Measurements from ENCODE around the gene FANCC.
A peak's percentile ranks its signal among the peaks of the same experiment; 100 is the strongest.

The FANCC gene

DNA sequence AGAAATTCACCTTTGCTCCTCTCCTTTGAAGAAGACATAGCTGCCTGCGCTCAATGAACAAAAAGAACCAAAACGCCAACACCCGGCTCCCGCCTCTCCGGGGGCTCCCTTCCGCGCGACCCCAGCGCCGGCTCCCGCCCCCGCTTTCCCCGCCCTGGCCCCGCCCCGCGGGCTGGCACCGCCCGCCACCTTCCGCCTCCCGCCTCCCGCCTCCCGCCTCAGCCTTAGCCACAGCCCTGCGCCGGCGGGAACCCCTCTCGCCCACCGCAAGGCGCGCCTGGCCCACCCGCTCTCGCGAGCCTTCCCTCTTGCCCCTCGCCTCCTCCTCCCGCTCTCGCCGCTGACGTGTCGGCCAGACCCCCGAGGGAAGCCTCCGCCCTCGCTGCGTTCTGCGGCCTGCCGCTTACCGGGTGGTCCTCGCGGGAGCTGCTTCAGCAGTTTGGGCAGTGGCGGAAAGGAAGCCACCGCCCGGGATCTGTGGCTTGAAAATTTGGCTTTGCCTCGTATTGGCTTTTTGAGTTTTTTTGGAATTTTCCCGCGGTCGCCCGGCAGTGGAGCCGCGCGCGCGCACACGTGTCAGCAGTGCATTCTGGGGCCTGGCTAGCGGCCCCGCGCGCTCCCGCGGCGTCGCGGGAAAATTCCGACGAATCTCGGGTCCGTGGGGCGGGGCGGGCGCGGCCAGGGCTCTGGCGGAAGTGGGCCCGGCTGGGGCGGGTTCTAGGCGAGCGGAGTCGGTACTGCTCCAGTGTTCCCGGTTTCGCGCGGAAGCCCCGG, at the start of gene FANCC:
Gene FANCC (minus strand): TSS at position 591 of the 774 bp plus-strand sequence. CDS start 68,418 bp downstream, outside the sequence.
- no CpG with 5 or more reads among the region's 89 CpGs for WGBS (ENCODE audit: insufficient coverage, insufficient read length)

DNA sequence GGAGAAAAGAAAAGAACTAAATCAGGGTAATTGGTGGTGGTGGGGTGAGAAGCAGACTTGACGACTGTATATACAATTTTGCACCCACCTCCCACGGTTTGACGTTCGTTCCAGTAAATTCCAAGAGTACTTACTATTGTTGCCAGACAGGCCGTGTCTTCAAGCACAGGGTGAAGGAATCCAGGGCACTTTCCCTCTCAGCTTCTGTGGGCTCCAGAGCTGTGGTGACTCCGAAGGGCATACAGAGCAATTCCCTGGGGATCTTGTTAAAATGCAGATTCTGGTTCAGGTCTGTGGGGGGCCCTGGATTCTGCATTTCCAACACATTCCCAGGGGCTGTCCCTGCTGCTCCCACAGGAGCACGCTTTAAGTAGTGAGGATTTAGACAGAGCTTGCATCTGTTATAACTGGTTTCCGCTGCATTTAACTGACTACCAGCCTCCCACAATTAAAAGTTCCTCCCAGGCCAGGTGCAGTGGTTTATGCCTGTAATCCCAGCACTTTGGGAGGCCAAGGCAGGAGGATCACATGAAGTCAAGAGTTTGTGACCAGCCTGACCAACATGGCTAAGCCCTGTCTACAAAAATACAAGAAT, 49.3 kb upstream of the FANCC start:
- no peak overlapping the region for H3K4me3 ChIP-seq (ENCODE audit: low read length)
- no peak for DNase-seq (ENCODE audit: low read depth, low spot score)

More for the DNA sequence above, at the start of gene FANCC:
- Histone ChIP-seq H3K4me1 (ENCODE audit: control insufficient read depth, insufficient read depth, low read length) (no peaks in the 10 kb centered on the region), H3K27me3 (ENCODE audit: control insufficient read depth, insufficient read depth, low read length) (no peaks in the 10 kb centered on the region), H3K4me3 (ENCODE audit: low read length) (peak within 1 kb of the TSS; percentile 96), H3K9me3 (ENCODE audit: control insufficient read depth, insufficient read depth, low read length) (no peaks in the 10 kb centered on the region), H3K36me3 (ENCODE audit: control insufficient read depth, insufficient read depth, low read length) (no peaks in the 10 kb centered on the region), H3K27ac (ENCODE audit: low read length) (no peak within 1 kb of the TSS)
- DNase-seq (ENCODE audit: low read depth, low spot score): peak; percentile 61

GRCh38 chr9:95365766-95366165, 48.3 kb upstream of the FANCC start:
- Histone ChIP-seq H3K27ac (ENCODE audit: low read length) (no peak overlapping the region), H3K27me3 (ENCODE audit: control insufficient read depth, insufficient read depth, low read length) (no peaks in the 10 kb centered on the region)
- WGBS (ENCODE audit: insufficient coverage, insufficient read length): no CpG with 5 or more reads among the region's 4 CpGs

More for the DNA sequence above, 49.3 kb upstream of the FANCC start:
- Histone ChIP-seq H3K27me3 (ENCODE audit: control insufficient read depth, insufficient read depth, low read length) (no peaks in the 10 kb centered on the region), H3K36me3 (ENCODE audit: control insufficient read depth, insufficient read depth, low read length) (no peaks in the 10 kb centered on the region), H3K27ac (ENCODE audit: low read length) (no peak overlapping the region), H3K9me3 (ENCODE audit: control insufficient read depth, insufficient read depth, low read length) (no peaks in the 10 kb centered on the region), H3K4me1 (ENCODE audit: control insufficient read depth, insufficient read depth, low read length) (peaks cover 3% of the 10 kb centered on the region)
- WGBS (ENCODE audit: insufficient coverage, insufficient read length): no CpG with 5 or more reads among the region's 8 CpGs

DNA sequence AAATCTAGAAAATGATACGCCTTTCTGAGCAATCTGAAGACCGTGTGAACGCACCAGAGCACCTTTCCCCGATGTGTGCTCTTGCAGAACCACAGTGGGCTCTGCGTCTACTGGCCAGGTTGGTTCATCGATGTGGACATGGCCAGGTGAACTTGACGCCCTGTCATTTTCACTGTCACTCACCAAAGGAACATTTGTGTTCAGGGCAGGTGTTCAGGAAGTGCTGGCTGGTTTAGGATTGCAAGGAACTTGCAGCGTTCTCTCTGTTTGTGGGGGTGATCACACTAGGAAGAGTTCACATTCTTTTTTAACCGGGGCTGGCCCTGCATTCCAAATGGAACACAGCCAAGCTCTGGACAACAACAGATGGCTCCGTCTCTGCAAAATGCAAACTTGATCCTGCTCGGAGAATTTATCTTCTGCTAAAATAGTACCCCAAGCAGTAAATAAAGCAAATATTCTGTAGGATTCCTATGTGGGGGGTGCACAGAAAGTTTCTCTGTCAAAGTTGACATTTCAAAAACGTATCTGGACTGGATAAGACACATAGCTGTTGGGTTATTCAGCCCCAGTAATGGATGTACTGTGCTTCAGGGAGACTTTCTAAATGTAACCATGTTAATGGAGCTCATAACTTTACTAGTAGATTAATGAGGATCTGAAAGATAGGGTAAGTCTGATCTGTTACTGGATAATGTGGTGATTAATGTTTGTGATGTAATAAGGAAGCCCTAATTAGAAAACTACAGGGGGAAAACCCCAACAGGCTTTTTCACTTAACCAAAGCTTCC, 45.7 kb upstream of the FANCC start:
- no peak overlapping the region for H3K27ac ChIP-seq (ENCODE audit: low read length)
- H3K4me1 ChIP-seq (ENCODE audit: control insufficient read depth, insufficient read depth, low read length): peaks cover 3% of the 10 kb centered on the region
- no peaks in the 10 kb centered on the region for H3K9me3 ChIP-seq (ENCODE audit: control insufficient read depth, insufficient read depth, low read length)
- no peaks in the 10 kb centered on the region for H3K27me3 ChIP-seq (ENCODE audit: control insufficient read depth, insufficient read depth, low read length)
- H3K4me3 ChIP-seq (ENCODE audit: low read length): no peak overlapping the region
- no CpG with 5 or more reads among the region's 12 CpGs for WGBS (ENCODE audit: insufficient coverage, insufficient read length)
- DNase-seq (ENCODE audit: low read depth, low spot score): no peak
- no peaks in the 10 kb centered on the region for H3K36me3 ChIP-seq (ENCODE audit: control insufficient read depth, insufficient read depth, low read length)

More at GRCh38 chr9:95365766-95366165, 48.3 kb upstream of the FANCC start:
- H3K9me3 ChIP-seq (ENCODE audit: control insufficient read depth, insufficient read depth, low read length): no peaks in the 10 kb centered on the region
- peaks cover 3% of the 10 kb centered on the region for H3K4me1 ChIP-seq (ENCODE audit: control insufficient read depth, insufficient read depth, low read length)
- no peak overlapping the region for H3K4me3 ChIP-seq (ENCODE audit: low read length)
- DNase-seq (ENCODE audit: low read depth, low spot score): no peak
- no peaks in the 10 kb centered on the region for H3K36me3 ChIP-seq (ENCODE audit: control insufficient read depth, insufficient read depth, low read length)

- WGBS (ENCODE audit: insufficient coverage, insufficient read length): no CpG with 5 or more reads among the region's 8 CpGs
- H3K9me3 ChIP-seq (ENCODE audit: control insufficient read depth, insufficient read depth, low read length): no peaks in the 10 kb centered on the region
- DNase-seq (ENCODE audit: low read depth, low spot score): no peak
Observed at GRCh38 chr9:95360866-95361265, 43.4 kb upstream of the FANCC start.

GRCh38 chr9:95357316-95357715, 39.8 kb upstream of the FANCC start:
- no peaks in the 10 kb centered on the region for H3K9me3 ChIP-seq (ENCODE audit: control insufficient read depth, insufficient read depth, low read length)
- DNase-seq (ENCODE audit: low read depth, low spot score): no peak
- WGBS (ENCODE audit: insufficient coverage, insufficient read length): no CpG with 5 or more reads among the region's 8 CpGs
- no peaks in the 10 kb centered on the region for H3K27me3 ChIP-seq (ENCODE audit: control insufficient read depth, insufficient read depth, low read length)
- no peak overlapping the region for H3K27ac ChIP-seq (ENCODE audit: low read length)
- no peaks in the 10 kb centered on the region for H3K4me1 ChIP-seq (ENCODE audit: control insufficient read depth, insufficient read depth, low read length)
- H3K4me3 ChIP-seq (ENCODE audit: low read length): no peak overlapping the region
- H3K36me3 ChIP-seq (ENCODE audit: control insufficient read depth, insufficient read depth, low read length): no peaks in the 10 kb centered on the region

More at GRCh38 chr9:95360866-95361265, 43.4 kb upstream of the FANCC start:
- Histone ChIP-seq H3K36me3 (ENCODE audit: control insufficient read depth, insufficient read depth, low read length) (no peaks in the 10 kb centered on the region), H3K27ac (ENCODE audit: low read length) (no peak overlapping the region), H3K4me3 (ENCODE audit: low read length) (no peak overlapping the region), H3K4me1 (ENCODE audit: control insufficient read depth, insufficient read depth, low read length) (no peaks in the 10 kb centered on the region), H3K27me3 (ENCODE audit: control insufficient read depth, insufficient read depth, low read length) (no peaks in the 10 kb centered on the region)

DNA sequence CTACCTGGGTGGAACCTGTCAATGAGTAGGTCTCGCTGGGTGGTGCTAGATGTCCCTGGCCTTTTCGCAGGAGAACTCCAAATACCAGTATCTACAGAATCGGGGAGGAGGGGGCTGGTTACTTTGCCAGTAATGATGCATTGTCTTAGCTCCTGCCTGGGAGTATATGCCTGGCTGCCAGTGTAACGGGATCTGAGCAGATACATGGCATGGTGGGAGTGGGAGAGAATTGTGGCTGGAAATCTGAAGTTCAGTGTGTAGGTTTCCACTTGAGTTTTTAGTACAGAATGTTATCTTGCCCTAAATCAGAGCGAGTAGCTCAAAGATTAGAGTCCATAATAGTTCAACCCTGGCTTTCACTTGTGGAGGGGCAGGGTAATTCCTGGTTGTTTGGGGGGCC, 38.0 kb upstream of the FANCC start:
- Histone ChIP-seq H3K27ac (ENCODE audit: low read length) (no peak overlapping the region), H3K36me3 (ENCODE audit: control insufficient read depth, insufficient read depth, low read length) (no peaks in the 10 kb centered on the region), H3K27me3 (ENCODE audit: control insufficient read depth, insufficient read depth, low read length) (peaks cover under 1% of the 10 kb centered on the region; the same call in 1 of the 2 replicates), H3K4me3 (ENCODE audit: low read length) (no peak overlapping the region), H3K4me1 (ENCODE audit: control insufficient read depth, insufficient read depth, low read length) (no peaks in the 10 kb centered on the region), H3K9me3 (ENCODE audit: control insufficient read depth, insufficient read depth, low read length) (no peaks in the 10 kb centered on the region)
- no CpG with 5 or more reads among the region's 5 CpGs for WGBS (ENCODE audit: insufficient coverage, insufficient read length)
- DNase-seq (ENCODE audit: low read depth, low spot score): no peak

- Histone ChIP-seq H3K9me3 (ENCODE audit: control insufficient read depth, insufficient read depth, low read length) (no peaks in the 10 kb centered on the region), H3K27ac (ENCODE audit: low read length) (no peak overlapping the region), H3K36me3 (ENCODE audit: control insufficient read depth, insufficient read depth, low read length) (no peaks in the 10 kb centered on the region), H3K4me3 (ENCODE audit: low read length) (no peak overlapping the region), H3K27me3 (ENCODE audit: control insufficient read depth, insufficient read depth, low read length) (peaks cover 13% of the 10 kb centered on the region; the same call in 1 of the 2 replicates), H3K4me1 (ENCODE audit: control insufficient read depth, insufficient read depth, low read length) (no peaks in the 10 kb centered on the region; the same call in 1 of the 2 replicates)
- WGBS (ENCODE audit: insufficient coverage, insufficient read length): no CpG with 5 or more reads among the region's 25 CpGs
- DNase-seq (ENCODE audit: low read depth, low spot score): no peak
Observed at GRCh38 chr9:95351051-95351450, 33.5 kb upstream of the FANCC start.

DNA sequence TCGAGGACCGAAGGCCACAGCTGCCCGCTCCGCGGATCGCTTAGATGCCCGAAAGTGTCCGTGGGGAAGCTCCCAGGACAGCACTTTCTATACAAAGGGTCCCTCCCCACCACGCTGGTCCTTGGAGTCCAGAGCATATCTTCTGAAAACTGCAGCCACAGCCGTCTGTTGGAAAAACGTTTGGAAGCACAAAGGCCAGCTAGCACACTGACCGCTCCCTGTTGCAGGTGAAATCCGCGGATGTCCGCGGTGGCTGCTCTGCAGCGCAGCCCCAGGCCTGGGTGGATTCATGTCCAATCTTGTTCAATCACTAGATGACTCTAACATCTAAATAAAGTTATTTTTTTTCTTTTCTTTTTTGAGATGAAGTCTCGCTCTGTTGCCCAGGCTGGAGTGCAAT, 32.8 kb upstream of the FANCC start:
- H3K4me3 ChIP-seq (ENCODE audit: low read length): no peak overlapping the region; the same call in 1 of the 2 replicates
- H3K9me3 ChIP-seq (ENCODE audit: control insufficient read depth, insufficient read depth, low read length): no peaks in the 10 kb centered on the region
- no peaks in the 10 kb centered on the region for H3K36me3 ChIP-seq (ENCODE audit: control insufficient read depth, insufficient read depth, low read length)
- H3K27ac ChIP-seq (ENCODE audit: low read length): no peak overlapping the region
- H3K27me3 ChIP-seq (ENCODE audit: control insufficient read depth, insufficient read depth, low read length): peaks cover 13% of the 10 kb centered on the region; the same call in 1 of the 2 replicates
- no peak for DNase-seq (ENCODE audit: low read depth, low spot score)
- H3K4me1 ChIP-seq (ENCODE audit: control insufficient read depth, insufficient read depth, low read length): no peaks in the 10 kb centered on the region; the same call in 1 of the 2 replicates
- no CpG with 5 or more reads among the region's 18 CpGs for WGBS (ENCODE audit: insufficient coverage, insufficient read length)
